Measurements from ENCODE around the gene LILRB4.

- TF ChIP-seq CTCF (IDR thresholded peaks at IDR 0.05; ENCODE audit: poor library complexity) (no peak), EZH2 (IDR thresholded peaks at IDR 0.05; ENCODE audit: borderline replicate concordance) (no peak)
Measured at GRCh38 chr19:54684527-54684926, 21.7 kb downstream of the LILRB4 start.

All from hepatocyte (in vitro differentiated cells).